Measurements from ENCODE around the gene RAET1E. TPM values are rescaled to one million over a fixed set of nuclear protein-coding genes. Genes with fewer than 3 reads are reported as not detected.

Gene RAET1E
- total RNA-seq, 1 donor = not detected

DNA sequence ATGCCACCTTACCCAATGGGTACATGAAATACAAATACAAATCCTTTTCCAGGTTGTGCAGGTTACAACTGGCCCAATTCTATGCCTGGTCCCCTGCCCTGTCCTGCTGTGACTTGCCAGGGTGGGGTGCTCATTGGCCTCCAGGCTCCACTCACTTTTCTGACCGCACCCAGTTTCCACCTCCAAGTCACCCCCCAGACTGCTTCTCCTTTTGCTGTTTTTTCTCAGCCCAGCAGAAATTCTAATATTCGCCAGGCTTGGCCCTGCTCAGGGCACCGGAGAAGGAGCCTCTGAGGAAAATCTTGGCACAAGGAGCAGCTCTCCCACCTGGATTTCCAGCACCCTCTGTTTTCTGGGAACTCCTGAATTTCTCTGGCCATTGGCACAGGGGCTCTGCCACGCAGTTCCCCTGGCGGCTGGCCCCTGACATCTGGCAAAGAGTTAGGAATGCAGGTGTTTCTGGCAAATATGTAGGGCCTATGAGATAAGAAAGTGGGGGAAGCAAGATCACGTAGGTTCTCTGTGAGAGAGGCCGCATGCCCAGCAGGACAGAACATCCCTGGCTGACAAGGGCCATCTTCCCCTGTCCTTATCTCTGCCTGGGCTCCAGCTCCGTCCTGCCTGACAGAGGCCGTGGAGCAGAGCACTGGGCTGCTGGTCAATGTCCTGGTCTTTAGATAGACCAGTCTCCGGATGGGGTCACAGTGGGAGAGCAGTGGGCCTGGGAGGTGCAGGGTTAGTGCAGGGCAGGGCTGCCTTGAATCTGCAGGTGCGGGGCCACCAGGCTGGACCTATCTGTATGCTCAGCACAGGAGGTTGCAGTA, 2.9 kb upstream of the RAET1E start:
- H3K4me3 ChIP-seq (ENCODE audit: low read depth, low read length) = no peak overlapping the region
- no peak for DNase-seq (ENCODE audit: low read depth)
- no peak for TF ChIP-seq CTCF (IDR thresholded peaks at IDR 0.05; ENCODE audit: insufficient read depth, low read depth, low read length)

DNA sequence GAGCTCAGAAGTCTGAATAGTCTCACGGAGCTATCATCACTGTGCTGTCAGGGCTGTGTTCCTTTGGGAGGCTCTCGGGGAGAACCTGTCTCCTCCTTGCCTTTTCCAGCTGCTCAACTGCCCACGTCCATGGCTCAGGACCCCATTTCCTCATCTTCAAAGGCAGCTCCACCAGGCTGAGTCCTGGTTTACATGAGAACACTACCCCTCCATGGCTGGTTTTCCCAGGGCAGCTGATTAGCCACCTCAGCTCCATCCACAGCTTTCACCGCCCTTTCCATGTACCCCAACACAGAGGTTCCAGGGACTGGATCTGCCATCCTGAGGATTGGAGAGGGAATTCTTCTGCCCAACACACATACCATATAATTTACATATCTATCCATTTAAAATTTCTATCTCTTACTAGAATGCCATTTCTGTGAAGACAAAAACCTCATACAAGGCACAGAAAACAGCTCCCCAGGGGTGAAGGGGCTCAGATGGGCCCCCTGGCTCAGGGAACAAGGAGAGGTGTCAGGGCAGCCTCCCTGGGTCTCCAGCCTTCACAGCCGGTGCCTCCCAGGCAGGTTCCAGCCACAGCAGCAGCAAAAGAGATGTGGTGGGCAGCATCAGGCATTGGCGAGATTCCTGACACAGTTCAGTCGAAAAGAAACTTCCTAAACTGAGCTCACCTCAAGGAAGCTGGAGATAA, 2.2 kb upstream of the RAET1E start:
- H3K4me3 ChIP-seq (ENCODE audit: low read depth, low read length) = no peak overlapping the region
- TF ChIP-seq CTCF (IDR thresholded peaks at IDR 0.05; ENCODE audit: insufficient read depth, low read depth, low read length) = no peak
- DNase-seq (ENCODE audit: low read depth) = no peak

DNA sequence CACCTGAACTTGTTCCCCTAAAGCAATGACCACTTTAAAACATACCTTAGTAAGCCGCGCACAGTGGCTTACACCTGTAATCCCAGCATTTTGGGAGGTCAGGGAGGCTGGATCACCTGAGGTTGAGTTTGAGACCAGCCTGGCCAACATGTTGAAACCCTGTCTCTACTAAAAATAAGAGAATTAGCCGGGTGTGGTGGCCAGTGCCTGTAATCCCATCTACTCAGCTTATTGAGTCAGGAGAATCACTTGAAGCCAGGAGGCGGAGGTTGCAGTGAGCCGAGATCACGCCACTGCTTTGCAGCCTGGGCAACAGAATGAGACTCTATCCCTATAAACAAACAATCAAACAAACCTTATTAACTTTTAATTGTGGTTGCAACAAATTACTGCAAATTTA, 1.6 kb upstream of the RAET1E start:
- TF ChIP-seq CTCF (IDR thresholded peaks at IDR 0.05; ENCODE audit: insufficient read depth, low read depth, low read length) = no peak
- H3K4me3 ChIP-seq (ENCODE audit: low read depth, low read length) = no peak overlapping the region
- no peak for DNase-seq (ENCODE audit: low read depth)

DNA sequence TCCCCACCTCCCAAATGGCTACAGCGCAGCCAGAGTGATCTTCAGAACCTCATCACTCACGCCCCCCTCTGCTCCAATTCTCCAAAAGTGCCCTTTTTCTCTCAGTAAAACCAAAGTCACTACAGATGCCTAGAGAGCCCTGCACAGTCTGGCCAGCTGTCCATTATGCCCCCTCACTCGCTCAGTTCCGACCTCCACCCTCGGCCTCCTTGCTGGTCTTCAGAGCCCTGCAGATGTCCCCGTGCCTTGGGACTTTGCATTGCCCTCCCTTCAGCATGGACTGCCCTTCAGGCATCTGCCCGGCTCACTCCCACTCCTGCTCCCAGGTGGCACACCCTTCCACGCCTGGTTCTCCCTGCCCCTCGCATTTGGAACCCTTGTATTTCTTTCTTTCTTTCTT, 1.1 kb upstream of the RAET1E start:
- H3K4me3 ChIP-seq (ENCODE audit: low read depth, low read length) = no peak overlapping the region
- no peak for DNase-seq (ENCODE audit: low read depth)
- no peak for TF ChIP-seq CTCF (IDR thresholded peaks at IDR 0.05; ENCODE audit: insufficient read depth, low read depth, low read length)

DNA sequence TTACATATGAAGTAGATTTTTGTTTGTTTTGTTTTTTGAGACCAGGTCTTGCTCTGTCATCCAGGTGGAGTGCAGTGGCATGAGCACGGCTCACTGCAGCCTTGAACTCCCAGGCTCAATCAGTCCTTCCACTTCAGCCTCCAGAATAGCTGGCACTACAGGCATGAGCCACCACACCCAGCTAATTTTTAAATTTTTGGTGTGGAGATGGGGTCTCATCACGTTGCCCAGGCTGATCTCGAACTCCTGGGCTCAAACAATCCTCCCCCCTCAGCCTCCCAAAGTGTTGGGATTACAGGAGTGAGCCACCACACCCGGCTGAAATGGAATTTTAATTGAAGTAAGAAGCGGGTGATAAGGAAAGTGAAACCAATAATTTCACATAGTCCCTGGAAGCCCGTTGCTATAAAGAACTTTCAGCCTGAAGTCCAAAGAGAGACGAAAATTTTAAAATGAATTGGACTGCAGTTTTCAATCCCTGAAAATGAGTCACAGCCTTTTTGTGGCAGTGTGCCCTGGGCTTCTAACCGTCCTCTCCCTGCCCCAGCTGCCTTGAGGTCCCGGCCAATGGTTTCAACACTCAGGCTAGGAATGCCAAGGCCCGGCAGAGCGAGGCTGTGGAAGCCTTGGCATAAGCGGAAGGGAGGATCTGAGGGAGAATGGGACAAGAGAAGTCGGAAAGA, 757 bp downstream of the RAET1E start:
- DNase-seq (ENCODE audit: low read depth) = peak; percentile 87
- TF ChIP-seq CTCF (IDR thresholded peaks at IDR 0.05; ENCODE audit: insufficient read depth, low read depth, low read length) = no peak
- H3K4me3 ChIP-seq (ENCODE audit: low read depth, low read length) = peak overlapping the region; percentile 29

- no peak overlapping the region for H3K4me3 ChIP-seq (ENCODE audit: low read depth, low read length)
- DNase-seq (ENCODE audit: low read depth) = peak; percentile 10
- no peak for TF ChIP-seq CTCF (IDR thresholded peaks at IDR 0.05; ENCODE audit: insufficient read depth, low read depth, low read length)
These were observed 1.4 kb downstream of the RAET1E start for GRCh38 chr6:149896491-149896890.
